IMR-90 (cell line): ENCODE results near the gene NUP50. TPM values are rescaled to one million over a fixed set of nuclear protein-coding genes. Genes with fewer than 3 reads are reported as not detected.

Experiments
- ATAC-seq: fragments of 200-7000 bp; cut with Tn5 transposase; 2 replicates; pipeline ENCODE4 v1.9.1; 2020; ENCODE audit warnings: low read depth, mild to moderate bottlenecking, moderate library complexity
- BruUV-seq: library from RNA; stranded (reverse); fragments of 400-500 nt; replicated peaks from 2 replicates; lab custom pipeline; 2021; lab: Mats Ljungman, UMichigan
- CTCF ChIA-PET: fragments of 300-600 bp; formaldehyde crosslinking; extraction: SDS; loops from one replicate; lab custom pipeline; 2021; ENCODE audit warnings: antibody characterized with exemption; lab: Yijun Ruan, JAX
- POLR2A ChIA-PET: fragments of 300-600 bp; sonication (Branson Sonifier 250); formaldehyde crosslinking; loops from one replicate; lab custom pipeline; 2022; ENCODE audit warnings: antibody characterized with exemption; ENCODE audit not compliant: unreplicated experiment; lab: Charles Lee
- DNase-seq: peaks from one replicate; pipeline ENCODE4 v3.0.0; 2013
- H2AFZ ChIP-seq: replicated peaks from 2 replicates; pipeline ENCODE3; 2013; ENCODE audit warnings: low read length, mild to moderate bottlenecking; ENCODE audit not compliant: poor library complexity
- H2AK5ac ChIP-seq: 2 replicates; pipeline ENCODE4 v1.6.1; 2013; ENCODE audit warnings: low read depth, low read length, inconsistent platforms
- H2AK9ac ChIP-seq: replicated peaks from 2 replicates; pipeline ENCODE3; 2013; ENCODE audit warnings: mild to moderate bottlenecking, low read depth, low read length, moderate library complexity; ENCODE audit not compliant: poor library complexity
- H2BK120ac ChIP-seq: 2 replicates; pipeline ENCODE4 v1.6.1; 2013; ENCODE audit warnings: low read depth, low read length, inconsistent platforms
- H2BK15ac ChIP-seq: 3 replicates; pipeline ENCODE4 v1.6.1; 2013; ENCODE audit warnings: low read depth, low read length, inconsistent platforms
- H2BK20ac ChIP-seq: 2 replicates; pipeline ENCODE4 v1.6.1; 2013; ENCODE audit warnings: low read depth, mild to moderate bottlenecking, inconsistent platforms, low read length, moderate library complexity
- H2BK5ac ChIP-seq: 2 replicates; pipeline ENCODE4 v1.6.1; 2013; ENCODE audit warnings: mild to moderate bottlenecking, low read depth, low read length, inconsistent platforms; ENCODE audit not compliant: poor library complexity, severe bottlenecking
- H3K14ac ChIP-seq: replicated peaks from 2 replicates; pipeline ENCODE4 v1.6.1; 2013; ENCODE audit warnings: low read depth, low read length, inconsistent platforms
- H3K18ac ChIP-seq: 2 replicates; pipeline ENCODE4 v1.6.1; 2013; ENCODE audit warnings: low read depth, low read length, control low read depth
- H3K23ac ChIP-seq: 2 replicates; pipeline ENCODE4 v1.6.1; 2013; ENCODE audit warnings: low read depth, low read length, inconsistent platforms
- H3K27ac ChIP-seq: 2 replicates; pipeline ENCODE4 v1.5.1; 2013; ENCODE audit warnings: mild to moderate bottlenecking, control low read depth, low read length; ENCODE audit not compliant: insufficient read depth
- H3K27me3 ChIP-seq: 2 replicates; pipeline ENCODE4 v1.6.1; 2013; ENCODE audit warnings: low read length; ENCODE audit not compliant: control insufficient read depth, insufficient read depth
- H3K36me3 ChIP-seq: 2 replicates; pipeline ENCODE4 v1.6.1; 2013; ENCODE audit warnings: low read length, mixed read lengths; ENCODE audit not compliant: control insufficient read depth, insufficient read depth
- H3K4ac ChIP-seq: 2 replicates; pipeline ENCODE4 v1.6.1; 2013; ENCODE audit warnings: low read depth, low read length, inconsistent platforms
- H3K4me1 ChIP-seq: 2 replicates; pipeline ENCODE4 v1.6.1; 2013; ENCODE audit warnings: low read length, mixed read lengths; ENCODE audit not compliant: control insufficient read depth, insufficient read depth
- H3K4me2 ChIP-seq: 2 replicates; pipeline ENCODE4 v1.6.1; 2013; ENCODE audit warnings: low read depth, mild to moderate bottlenecking, control low read depth, low read length, moderate library complexity
- H3K4me3 ChIP-seq: 2 replicates; pipeline ENCODE4 v1.5.1; 2013; ENCODE audit warnings: low read depth, mild to moderate bottlenecking, control low read depth, low read length, moderate library complexity; ENCODE audit not compliant: insufficient read depth
- H3K56ac ChIP-seq: 2 replicates; pipeline ENCODE4 v1.6.1; 2013; ENCODE audit warnings: low read length, inconsistent platforms; ENCODE audit not compliant: insufficient read depth; ENCODE audit errors: extremely low read depth
- H3K79me1 ChIP-seq, 2 experiments: 2 replicates each; pipeline ENCODE4 v1.6.1; 2013; ENCODE audit warnings: low read length in 2 of 2, inconsistent platforms in 1 of 2, low read depth in 1 of 2
- H3K9ac ChIP-seq: 2 replicates; pipeline ENCODE4 v1.6.1; 2013; ENCODE audit warnings: low read depth, low read length, control low read depth
- H3K9me1 ChIP-seq: 2 replicates; pipeline ENCODE4 v1.6.1; 2013; ENCODE audit warnings: low read length, inconsistent platforms; ENCODE audit not compliant: insufficient read depth
- H3K9me3 ChIP-seq: 2 replicates; pipeline ENCODE4 v1.6.1; 2013; ENCODE audit warnings: low read length; ENCODE audit not compliant: control insufficient read depth, insufficient read depth
- H4K20me1 ChIP-seq: 2 replicates; pipeline ENCODE4 v1.6.1; 2013; ENCODE audit warnings: low read length, inconsistent platforms; ENCODE audit not compliant: insufficient read depth
- H4K5ac ChIP-seq: 2 replicates; pipeline ENCODE4 v1.6.1; 2013; ENCODE audit warnings: mild to moderate bottlenecking, low read depth, low read length, control low read depth
- H4K8ac ChIP-seq, 2 experiments: 2 replicates each; pipeline ENCODE4 v1.6.1; 2013; ENCODE audit warnings: low read depth in 2 of 2, low read length in 2 of 2, control low read depth in 1 of 2, inconsistent platforms in 1 of 2
- H4K91ac ChIP-seq: 2 replicates; pipeline ENCODE4 v1.6.1; 2013; ENCODE audit warnings: low read depth, low read length, inconsistent platforms; ENCODE audit not compliant: insufficient read depth
- BHLHE40 ChIP-seq: fragments of 150-350 bp; IDR thresholded peaks from 2 replicates; pipeline ENCODE4 v1.6.1; 2016; ENCODE audit warnings: mild to moderate bottlenecking, low read depth, low read length
- CEBPB ChIP-seq: IDR thresholded peaks from 2 replicates; pipeline ENCODE4 v1.6.1; 2012; ENCODE audit warnings: low read depth, low read length, improper control_type of control experiment
- CHD1 ChIP-seq: IDR thresholded peaks from 2 replicates; pipeline ENCODE4 v1.6.1; 2012; ENCODE audit warnings: low read depth, low read length, improper control_type of control experiment
- CTCF ChIP-seq: conservative IDR thresholded peaks from 2 replicates; pipeline ENCODE4 v1.5.1; 2012; ENCODE audit warnings: mild to moderate bottlenecking, low read depth, low read length, improper control_type of control experiment
- FOS ChIP-seq: fragments of 150-350 bp; IDR thresholded peaks from 2 replicates; pipeline ENCODE4 v1.6.1; 2016; ENCODE audit warnings: low read depth, low read length
- MAFK ChIP-seq: IDR thresholded peaks from 2 replicates; pipeline ENCODE4 v1.6.1; 2012; ENCODE audit warnings: low read depth, low read length, improper control_type of control experiment
- MXI1 ChIP-seq: IDR thresholded peaks from 2 replicates; pipeline ENCODE4 v1.6.1; 2012; ENCODE audit warnings: low read depth, mild to moderate bottlenecking, low read length, moderate library complexity, borderline replicate concordance
- NFE2L2 ChIP-seq: fragments of 150-350 bp; IDR thresholded peaks from 2 replicates; pipeline ENCODE4 v1.6.1; 2016; ENCODE audit warnings: low read depth, mild to moderate bottlenecking, low read length
- POLR2A ChIP-seq: IDR thresholded peaks from 2 replicates; pipeline ENCODE4 v1.6.1; 2012; ENCODE audit warnings: mild to moderate bottlenecking, low read depth, low read length
- RAD21 ChIP-seq: IDR thresholded peaks from 2 replicates; pipeline ENCODE4 v1.6.1; 2012; ENCODE audit warnings: low read length, improper control_type of control experiment
- RCOR1 ChIP-seq: IDR thresholded peaks from 2 replicates; pipeline ENCODE4 v1.6.1; 2012; ENCODE audit warnings: mild to moderate bottlenecking, low read length, improper control_type of control experiment; ENCODE audit not compliant: insufficient replicate concordance
- RFX5 ChIP-seq: IDR thresholded peaks from 2 replicates; pipeline ENCODE4 v1.8.0; 2012; ENCODE audit warnings: low read depth, mild to moderate bottlenecking, low read length, moderate library complexity
- SMC3 ChIP-seq: fragments of 150-350 bp; IDR thresholded peaks from 2 replicates; pipeline ENCODE4 v1.6.1; 2016; ENCODE audit warnings: low read depth, mild to moderate bottlenecking, antibody characterized with exemption, low read length, moderate library complexity
- USF2 ChIP-seq: fragments of 150-350 bp; IDR thresholded peaks from 2 replicates; pipeline ENCODE4 v1.6.1; 2017; ENCODE audit warnings: mild to moderate bottlenecking, antibody characterized with exemption, low read length, low read depth
- WGBS, 2 experiments: methylation state at CpG; one replicate each; pipeline versions ENCODE4 v1.1.5 to v1.1.7; 2013; ENCODE audit warnings: missing lambda C conversion rate in 2 of 2; ENCODE audit not compliant: insufficient read length in 1 of 2; ENCODE audit errors: extremely low coverage in 2 of 2; 5-methylcytosine and 5-hydroxymethylcytosine counted together
- dilution Hi-C: fragments of 300-500 bp; cut with HindIII; formaldehyde crosslinking; loops from one replicate; pipeline ENCODE4 v1.14.3; 2018; ENCODE audit warnings: low sequenced_read_pairs; ENCODE audit not compliant: unreplicated experiment
- in situ Hi-C: fragments of 300-500 bp; cut with MboI; formaldehyde crosslinking; loops from 3 replicates; pipeline ENCODE4 v1.14.3; 2019; ENCODE audit warnings: low sequenced_read_pairs, inconsistent platforms, mixed read lengths
- intact Hi-C: fragments of 100-400 bp; cut with micrococcal nuclease; formaldehyde crosslinking; loops from 2 replicates; pipeline ENCODE4 v1.10.0; 2022
- polyA plus RNA-seq, 3 experiments: library from polyadenylated mRNA; depleted of rRNA; stranded (reverse); fragments of >200 nt; gene quantifications; 2 replicates each; pipeline ENCODE4 v1.2.3, GENCODE V29; 2012; ENCODE audit warnings: low replicate concordance in 1 of 3
- total RNA-seq: library from RNA; depleted of rRNA; stranded (reverse); fragments of >200 nt; gene quantifications from 2 replicates; pipeline ENCODE4 v1.2.3, GENCODE V29; 2012

Gene NUP50
- total and polyA plus RNA-seq, 2 of the 4 experiments (the other 2 are of a cell fraction) = 12.8 to 65.4 TPM

DNA sequence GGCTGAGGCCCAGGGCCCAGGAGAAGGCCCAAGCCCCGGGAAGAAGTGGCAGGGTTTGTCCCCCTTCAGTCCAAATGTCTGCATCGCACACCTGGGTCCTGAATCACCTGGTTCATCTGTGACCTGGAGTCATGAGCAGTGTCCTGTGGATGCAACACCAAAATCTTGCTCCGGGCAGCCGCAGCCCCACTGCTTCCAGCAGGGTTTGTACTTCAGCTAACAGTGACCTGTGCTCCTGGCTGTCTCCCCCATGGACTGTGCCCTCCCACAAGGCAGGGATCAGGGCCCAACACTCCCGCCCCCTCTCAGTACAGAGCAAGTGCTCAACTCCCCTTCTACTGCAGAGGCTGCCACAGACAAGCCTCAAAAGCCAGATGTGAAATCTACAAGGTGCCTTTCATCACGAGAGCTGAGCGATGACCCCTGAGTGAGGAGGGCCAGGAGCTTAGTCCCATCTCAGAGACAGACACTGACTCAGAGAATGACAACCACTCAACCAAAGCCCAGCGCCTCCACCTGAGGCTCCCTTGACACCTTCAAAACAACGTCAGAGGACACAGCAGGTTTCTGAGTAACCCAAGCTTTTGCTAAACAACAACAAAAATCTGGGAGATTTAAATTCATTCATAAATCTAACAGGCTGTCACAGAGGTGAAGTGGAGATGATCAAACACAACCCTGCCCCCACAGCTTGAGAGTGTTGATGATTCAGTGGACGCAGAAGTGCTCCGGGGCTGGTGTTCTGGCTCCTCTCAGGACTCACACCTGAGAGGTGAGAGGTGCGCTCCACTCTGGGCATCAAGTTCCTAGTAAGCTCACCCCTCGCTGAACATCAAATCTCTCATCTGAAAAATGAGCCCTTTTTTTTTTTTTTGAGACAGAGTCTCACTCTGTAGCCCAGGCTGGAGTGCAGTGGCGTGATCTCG is 73.6 kb downstream of the NUP50 start:
- WGBS, 2 experiments = 93% methylated on average over 3 of the region's 15 CpGs; no CpG with 5 or more reads in 1 of the 2 experiments
- H3K36me3 ChIP-seq = peaks cover 6% of the 10 kb centered on the region; the same call in 1 of the 2 replicates
- no peak overlapping the region for H3K18ac ChIP-seq
- no peak overlapping the region for H3K14ac ChIP-seq
- no peak for TF ChIP-seq BHLHE40
- TF ChIP-seq NFE2L2 = no peak
- no peak for TF ChIP-seq RCOR1
- TF ChIP-seq FOS = no peak
- no peak for TF ChIP-seq RFX5
- TF ChIP-seq RAD21 = no peak
- TF ChIP-seq MXI1 = no peak
- no peak for TF ChIP-seq CTCF
- no peak for TF ChIP-seq POLR2A
- TF ChIP-seq MAFK = no peak
- TF ChIP-seq USF2 = no peak
- no peak for TF ChIP-seq CHD1
- no peak for TF ChIP-seq SMC3
- no peak for TF ChIP-seq CEBPB
- BruUV-seq = no TSS peak
- no peak overlapping the region for H4K91ac ChIP-seq
- ChIA-PET POLR2A (no interaction called here), CTCF (interaction anchor here (0.6 kb wide), 2 partner anchors 186 to 874 kb away, joined by 3 to 4 read pairs; no protein-coding TSS in a partner anchor)
- H3K9ac ChIP-seq = no peak overlapping the region
- H2AK9ac ChIP-seq = no peak overlapping the region
- DNase-seq (no peak), ATAC-seq (no peak)
- H2AK5ac ChIP-seq = no peak overlapping the region
- H3K4ac ChIP-seq = no peak overlapping the region
- intact Hi-C loops (no loop called here), in situ Hi-C loops (no loop called here), dilution Hi-C loops (no loop called here)
- no peak overlapping the region for H3K56ac ChIP-seq
- no peak overlapping the region for H2BK20ac ChIP-seq
- H3K23ac ChIP-seq = no peak overlapping the region
- H3K79me1 ChIP-seq = peaks cover 24 to 60% of the 10 kb centered on the region in 2 experiments
- no peak overlapping the region for H2BK120ac ChIP-seq
- H2BK5ac ChIP-seq = no peak overlapping the region
- no peaks in the 10 kb centered on the region for H3K27me3 ChIP-seq
- H2AFZ ChIP-seq = no peak overlapping the region
- H3K9me1 ChIP-seq = peaks cover 8% of the 10 kb centered on the region; the same call in 1 of the 2 replicates
- H4K20me1 ChIP-seq = peaks cover 67% of the 10 kb centered on the region
- no peak overlapping the region for H4K8ac ChIP-seq
- no peaks in the 10 kb centered on the region for H3K9me3 ChIP-seq
- no peak overlapping the region for H2BK15ac ChIP-seq
- no peak overlapping the region for H4K5ac ChIP-seq
- H3K27ac ChIP-seq = no peak overlapping the region
- no peak overlapping the region for H3K4me3 ChIP-seq
- peaks cover 3% of the 10 kb centered on the region; the same call in 1 of the 2 replicates for H3K4me1 ChIP-seq
- no peak overlapping the region for H3K4me2 ChIP-seq
